HG02840 (cell line): Measurements from ENCODE around the gene UBE2L3.
A peak's percentile ranks its signal among the peaks of the same experiment; 100 is the strongest.
"Not testable (repeated sequence)": the region's sequence is repeated elsewhere in the genome, so short reads cannot be mapped to it uniquely, and the experiment has no call there.

Experiments
- ATAC-seq: cut with Tn5 transposase; IDR thresholded peaks from one replicate; pipeline ENCODE4 v1.9.1; 2021; ENCODE audit warnings: mild to moderate bottlenecking, moderate library complexity, moderate number of reproducible peaks; ENCODE audit not compliant: unreplicated experiment, low FRiP score

Gene UBE2L3

GRCh38 chr22:21570398-21570797 is 2.9 kb downstream of the UBE2L3 start:
- no peak for ATAC-seq

GRCh38 chr22:21571679-21572078 is 4.2 kb downstream of the UBE2L3 start:
- ATAC-seq: no peak

- no peak for ATAC-seq
Measured at GRCh38 chr22:21573293-21573734, 5.8 kb downstream of the UBE2L3 start.

- ATAC-seq: no peak
Measured at GRCh38 chr22:21573750-21574494, 6.4 kb downstream of the UBE2L3 start.

- ATAC-seq: no peak
Measured at GRCh38 chr22:21579474-21579851, 11.9 kb downstream of the UBE2L3 start.

- ATAC-seq: not testable (repeated sequence)
Measured at GRCh38 chr22:21580623-21581007, 13.1 kb downstream of the UBE2L3 start.

GRCh38 chr22:21581009-21581713 is 13.6 kb downstream of the UBE2L3 start:
- not testable (repeated sequence) for ATAC-seq

- no peak for ATAC-seq
Measured at GRCh38 chr22:21582801-21583740, 15.6 kb downstream of the UBE2L3 start.

- no peak for ATAC-seq
Measured at GRCh38 chr22:21585389-21585788, 17.9 kb downstream of the UBE2L3 start.

GRCh38 chr22:21587803-21588611 is 20.5 kb downstream of the UBE2L3 start:
- peak; percentile 74 for ATAC-seq

- ATAC-seq: no peak
Measured at GRCh38 chr22:21589396-21589795, 21.9 kb downstream of the UBE2L3 start.

- ATAC-seq: no peak
Measured at GRCh38 chr22:21590809-21591641, 23.5 kb downstream of the UBE2L3 start.

GRCh38 chr22:21591695-21592094 is 24.2 kb downstream of the UBE2L3 start:
- no peak for ATAC-seq

GRCh38 chr22:21592422-21592821 is 24.9 kb downstream of the UBE2L3 start:
- no peak for ATAC-seq

GRCh38 chr22:21593406-21594232 is 26.1 kb downstream of the UBE2L3 start:
- no peak for ATAC-seq

GRCh38 chr22:21594865-21595452 is 27.4 kb downstream of the UBE2L3 start:
- ATAC-seq: no peak

- not testable (repeated sequence) for ATAC-seq
Measured at GRCh38 chr22:21596356-21597135, 29.0 kb downstream of the UBE2L3 start.
